T-cell (primary cell): ENCODE data around the gene RAPGEF1. TPM values are rescaled to one million over a fixed set of nuclear protein-coding genes. Genes with fewer than 3 reads are reported as not detected.
"Not testable (repeated sequence)": the region's sequence is repeated elsewhere in the genome, so short reads cannot be mapped to it uniquely, and the experiment has no call there.

Source experiments
- ATAC-seq, 4 experiments: fragments of 200-7000 bp in 3 of 4; fragments of 150-1000 bp in 1 of 4; cut with Tn5 transposase; replicated peaks in 1 of 4; 1 replicate in 3 of 4; 2 replicates in 1 of 4; pipeline ENCODE4 v1.10.0; 2021; ENCODE audit warnings: moderate library complexity in 3 of 4, mild to moderate bottlenecking in 2 of 4, moderate number of reproducible peaks in 1 of 4
- CTCF ChIA-PET, 2 donors: fragments of 300-600 bp; sonication (Branson Sonifier 250); formaldehyde crosslinking; loops; one replicate each; lab custom pipeline; 2022; ENCODE audit warnings: antibody characterized with exemption in 2 of 2; lab: Charles Lee
- POLR2A ChIA-PET, 2 donors: fragments of 300-600 bp; sonication (Branson Sonifier 250); formaldehyde crosslinking; loops; one replicate each; lab custom pipeline; 2022; ENCODE audit warnings: antibody characterized with exemption in 2 of 2; lab: Charles Lee
- DNase-seq, 35 experiments: peaks; one replicate each; pipeline versions ENCODE4 v3.0.0 to v3.0.0-alpha.2; 2013 to 2023
- H3K27ac ChIP-seq: one replicate; pipeline ENCODE4 v1.5.1; 2013; ENCODE audit warnings: low read length
- H3K27me3 ChIP-seq, 2 experiments: replicated peaks in 1 of 2; 1 replicate in 1 of 2; 2 replicates in 1 of 2; pipeline versions ENCODE4 v1.6.1 to v1.7.0; 2013; ENCODE audit warnings: low read length in 1 of 2, mixed read lengths in 1 of 2; ENCODE audit not compliant: control insufficient read depth in 2 of 2, insufficient read depth in 2 of 2; ENCODE audit errors: extremely low read depth in 1 of 2
- H3K36me3 ChIP-seq, 2 donors: 1 replicate in 1 of 2; 2 replicates in 1 of 2; pipeline versions ENCODE4 v1.6.1 to v1.7.0; 2013; ENCODE audit warnings: low read length in 1 of 2; ENCODE audit not compliant: control insufficient read depth in 2 of 2, insufficient read depth in 1 of 2; ENCODE audit errors: extremely low read depth in 1 of 2
- H3K4me1 ChIP-seq, 2 experiments: 1 replicate in 1 of 2; 2 replicates in 1 of 2; pipeline versions ENCODE4 v1.6.1 to v1.7.0; 2013; ENCODE audit warnings: low read length in 2 of 2, mixed read lengths in 1 of 2; ENCODE audit not compliant: insufficient read depth in 2 of 2, control insufficient read depth in 1 of 2; ENCODE audit errors: extremely low read depth in 1 of 2
- H3K4me3 ChIP-seq, 2 donors: 1 replicate in 1 of 2; 2 replicates in 1 of 2; pipeline versions ENCODE4 v1.5.1 to v1.7.0; 2013; ENCODE audit warnings: mild to moderate bottlenecking in 2 of 2, low read length in 1 of 2, moderate library complexity in 1 of 2; ENCODE audit not compliant: control insufficient read depth in 1 of 2; ENCODE audit errors: extremely low read depth in 1 of 2
- H3K9me3 ChIP-seq: 2 replicates; pipeline ENCODE4 v1.7.0; 2013
- H3K27ac Mint-ChIP-seq, 2 donors: one replicate each; pipeline ENCODE4 v1.8.0; 2020 to 2021; ENCODE audit warnings: mild to moderate bottlenecking in 2 of 2, mixed read lengths in 2 of 2
- H3K27me3 Mint-ChIP-seq, 2 donors: one replicate each; pipeline ENCODE4 v1.8.0; 2021 to 2022; ENCODE audit warnings: mixed read lengths in 2 of 2
- H3K36me3 Mint-ChIP-seq: one replicate; pipeline ENCODE4 v1.8.0; 2021; ENCODE audit warnings: mixed read lengths
- H3K4me1 Mint-ChIP-seq, 3 donors: one replicate each; pipeline ENCODE4 v1.8.0; 2020 to 2022; ENCODE audit warnings: mixed read lengths in 3 of 3, mild to moderate bottlenecking in 1 of 3
- H3K4me3 Mint-ChIP-seq, 3 donors: one replicate each; pipeline ENCODE4 v1.8.0; 2020 to 2022; ENCODE audit warnings: mild to moderate bottlenecking in 3 of 3, mixed read lengths in 3 of 3, moderate library complexity in 3 of 3
- H3K9me3 Mint-ChIP-seq, 3 donors: one replicate each; pipeline ENCODE4 v1.8.0; 2020 to 2022; ENCODE audit warnings: mixed read lengths in 3 of 3
- WGBS: methylation state at CpG from one replicate; pipeline ENCODE4 v1.1.5; 2013; ENCODE audit warnings: missing lambda C conversion rate; ENCODE audit not compliant: insufficient coverage; 5-methylcytosine and 5-hydroxymethylcytosine counted together
- total RNA-seq, 35 experiments: library from RNA in 6 of 35; stranded (reverse) in 6 of 35; fragments of 120-200 nt in 1 of 35; gene quantifications; one replicate each; pipeline versions ENCODE4 v1.2.1 to v1.2.4 and lab custom pipeline; 2013 to 2026

Gene RAPGEF1
- total RNA-seq, 5 donors from 2014 or later (not counting 1 experiment from before 2014, with no cell fraction given), result 97.9 to 167 (median 139) TPM

DNA sequence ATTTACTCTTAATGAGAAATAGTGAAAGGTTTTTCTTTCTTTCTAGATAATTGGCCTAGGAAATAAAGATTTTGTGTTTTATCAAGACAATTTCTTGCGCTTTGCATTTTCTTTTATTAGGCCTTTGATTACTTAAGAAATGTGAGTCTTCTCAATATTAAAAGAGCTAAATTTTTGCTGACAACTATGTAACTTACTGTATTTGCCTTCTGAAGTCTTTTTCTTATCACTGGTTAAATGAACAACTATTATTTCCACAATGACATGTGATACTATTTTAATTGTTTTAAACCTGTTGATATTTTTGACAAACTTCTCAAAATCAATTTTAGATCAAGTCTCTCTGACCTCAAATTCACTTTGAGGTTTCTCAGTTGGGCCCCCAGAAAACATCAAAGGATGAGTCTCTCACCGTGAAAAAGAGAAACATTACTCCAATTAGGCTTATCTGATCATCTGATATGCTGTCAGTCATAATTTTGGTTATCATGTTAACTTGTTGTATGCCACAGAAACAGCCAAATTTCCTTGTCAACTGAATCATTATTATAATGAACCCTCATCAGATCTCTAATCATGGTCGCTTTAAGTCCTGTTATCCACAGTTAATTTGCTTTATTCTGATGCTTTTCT lies 48.8 kb downstream of the RAPGEF1 start:
- WGBS, result no CpG with 5 or more reads among the region's 3 CpGs
- Mint-ChIP-seq H3K27me3 (no peaks in the 10 kb centered on the region), H3K27ac (peak overlapping the region; percentile 69 to 72), H3K4me3 (peak overlapping the region; percentile 21 to 49 (median 29)), H3K36me3 (peaks cover 2% of the 10 kb centered on the region), H3K9me3 (no peaks in the 10 kb centered on the region), H3K4me1 (peaks cover 76 to 92% (median 92%) of the 10 kb centered on the region in 3 donors)
- no peaks in the 10 kb centered on the region for H3K9me3 ChIP-seq
- H3K27me3 ChIP-seq, result no peaks in the 10 kb centered on the region
- H3K4me1 ChIP-seq, result peaks cover 20 to 32% of the 10 kb centered on the region in 2 experiments
- ChIA-PET CTCF (interaction anchor here (0.5 to 2.1 kb wide), 2 partner anchors 13 to 18 kb away, joined by 3 to 7 read pairs; no protein-coding TSS in a partner anchor), POLR2A (no interaction called here)
- peaks cover 0 to 2% of the 10 kb centered on the region in 2 donors for H3K36me3 ChIP-seq
- ATAC-seq (peak; percentile 40 to 66 (median 54)), DNase-seq (peak in 1 of 35 experiments; percentile 60)
- peak overlapping the region; percentile 20 for H3K27ac ChIP-seq
- no peak overlapping the region for H3K4me3 ChIP-seq

DNA sequence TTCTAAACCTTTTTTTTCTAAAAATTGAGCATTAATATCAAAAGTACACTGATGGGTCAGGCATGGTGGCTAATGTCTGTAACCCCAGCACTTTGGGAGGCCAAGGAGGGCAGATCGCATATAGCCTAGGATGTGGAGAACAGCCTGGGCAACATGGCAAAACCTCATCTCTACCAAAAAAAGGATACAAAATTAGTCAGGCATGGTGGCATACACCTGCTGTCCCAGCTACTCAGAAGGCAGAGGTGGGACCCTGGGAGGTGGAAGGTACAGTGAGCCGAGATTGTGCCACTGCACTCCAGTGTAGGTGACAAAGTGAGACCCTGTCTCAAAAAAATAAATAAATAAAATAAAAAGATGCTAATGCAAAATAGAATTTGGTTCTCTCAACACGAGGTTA lies 49.4 kb downstream of the RAPGEF1 start:
- Histone ChIP-seq H3K27me3 (no peaks in the 10 kb centered on the region), H3K27ac (no peak overlapping the region), H3K9me3 (no peaks in the 10 kb centered on the region), H3K4me3 (no peak overlapping the region), H3K36me3 (no peaks in the 10 kb centered on the region), H3K4me1 (peaks cover 20 to 30% of the 10 kb centered on the region in 2 experiments)
- ATAC-seq, result no peak
- H3K27ac Mint-ChIP-seq, result peak overlapping the region; percentile 71 to 80
- H3K4me3 Mint-ChIP-seq, result peak overlapping the region in 2 of 3 donors; percentile 45 to 46
- no peaks in the 10 kb centered on the region for H3K27me3 Mint-ChIP-seq
- POLR2A ChIA-PET, result no interaction called here
- H3K4me1 Mint-ChIP-seq, result peaks cover 76 to 92% (median 91%) of the 10 kb centered on the region in 3 donors
- CTCF ChIA-PET, result interaction anchor here (0.5 to 0.9 kb wide), 2 partner anchors 12 to 19 kb away, joined by 3 read pairs; no protein-coding TSS in a partner anchor
- peaks cover 2% of the 10 kb centered on the region for H3K36me3 Mint-ChIP-seq
- WGBS, result no CpG with 5 or more reads among the region's 3 CpGs
- DNase-seq, result no peak
- no peaks in the 10 kb centered on the region for H3K9me3 Mint-ChIP-seq

- ATAC-seq, result no peak
- no peak overlapping the region for H3K27ac ChIP-seq
- DNase-seq, result no peak
- POLR2A ChIA-PET, result no interaction called here
- no peaks in the 10 kb centered on the region for H3K36me3 ChIP-seq
- H3K27me3 Mint-ChIP-seq, result no peaks in the 10 kb centered on the region
- no peak overlapping the region for H3K4me3 Mint-ChIP-seq
- CTCF ChIA-PET, result no interaction called here
- H3K4me1 ChIP-seq, result peaks cover 20 to 23% of the 10 kb centered on the region in 2 experiments
- H3K27me3 ChIP-seq, result no peaks in the 10 kb centered on the region
- H3K9me3 ChIP-seq, result no peaks in the 10 kb centered on the region
- no peaks in the 10 kb centered on the region for H3K9me3 Mint-ChIP-seq
- no CpG with 5 or more reads among the region's 3 CpGs for WGBS
- peaks cover 67 to 91% (median 89%) of the 10 kb centered on the region in 3 donors for H3K4me1 Mint-ChIP-seq
- H3K36me3 Mint-ChIP-seq, result peaks cover 8% of the 10 kb centered on the region
- no peak overlapping the region for H3K27ac Mint-ChIP-seq
- H3K4me3 ChIP-seq, result no peak overlapping the region
Observed at GRCh38 chr9:131688377-131688776, 51.5 kb downstream of the RAPGEF1 start.

- Mint-ChIP-seq H3K27me3 (no peaks in the 10 kb centered on the region), H3K4me1 (peaks cover 63 to 87% (median 87%) of the 10 kb centered on the region in 3 donors), H3K9me3 (no peaks in the 10 kb centered on the region), H3K36me3 (peaks cover 8% of the 10 kb centered on the region), H3K4me3 (no peak overlapping the region), H3K27ac (peak overlapping the region; percentile 65 to 71)
- no peak for ATAC-seq
- Histone ChIP-seq H3K27me3 (no peaks in the 10 kb centered on the region), H3K36me3 (no peaks in the 10 kb centered on the region), H3K4me3 (no peak overlapping the region), H3K27ac (no peak overlapping the region), H3K9me3 (no peaks in the 10 kb centered on the region), H3K4me1 (peaks cover 4 to 17% of the 10 kb centered on the region in 2 experiments)
- DNase-seq, result no peak
- no CpG with 5 or more reads among the region's 15 CpGs for WGBS
- ChIA-PET CTCF (no interaction called here), POLR2A (no interaction called here)
Observed at GRCh38 chr9:131685753-131686706, 53.8 kb downstream of the RAPGEF1 start.

- peaks cover 16% of the 10 kb centered on the region for H3K36me3 Mint-ChIP-seq
- H3K9me3 Mint-ChIP-seq, H3K9me3 ChIP-seq, H3K27ac ChIP-seq, ATAC-seq, H3K4me3 Mint-ChIP-seq, H3K27ac Mint-ChIP-seq, H3K27me3 ChIP-seq, H3K27me3 Mint-ChIP-seq, DNase-seq, POLR2A ChIA-PET, H3K4me3 ChIP-seq, H3K36me3 ChIP-seq: not testable (repeated sequence)
- peaks cover 72 to 93% (median 89%) of the 10 kb centered on the region in 3 donors for H3K4me1 Mint-ChIP-seq
- CTCF ChIA-PET, result interaction anchor here in 1 of 2 donors (0.6 kb wide), 1 partner anchor 11 kb away, joined by 3 read pairs; no protein-coding TSS in a partner anchor
- H3K4me1 ChIP-seq, result peaks cover 5 to 26% of the 10 kb centered on the region in 2 experiments
- 100% methylated on average over 1 of the region's 4 CpGs for WGBS
Observed at GRCh38 chr9:131683094-131683493, 56.8 kb downstream of the RAPGEF1 start.

- H3K4me3 Mint-ChIP-seq, result no peak overlapping the region
- POLR2A ChIA-PET, result interaction anchor here in 1 of 2 donors (1.6 kb wide), 1 partner anchor 26 kb away, joined by 4 read pairs; no protein-coding TSS in a partner anchor
Observed at GRCh38 chr9:131682261-131682660, 57.6 kb downstream of the RAPGEF1 start.

More at GRCh38 chr9:131682261-131682660, 57.6 kb downstream of the RAPGEF1 start:
- DNase-seq, result no peak
- no peaks in the 10 kb centered on the region for H3K27me3 ChIP-seq
- peaks cover 16% of the 10 kb centered on the region for H3K36me3 Mint-ChIP-seq
- H3K27ac Mint-ChIP-seq, result peak overlapping the region; percentile 45 to 72
- no peaks in the 10 kb centered on the region for H3K9me3 ChIP-seq
- no peaks in the 10 kb centered on the region for H3K9me3 Mint-ChIP-seq
- CTCF ChIA-PET, result interaction anchor here in 1 of 2 donors (0.9 kb wide), 1 partner anchor 29 kb away, joined by 5 read pairs; no protein-coding TSS in a partner anchor
- no peak overlapping the region for H3K4me3 ChIP-seq
- peaks cover 13 to 32% of the 10 kb centered on the region in 2 experiments for H3K4me1 ChIP-seq
- H3K27ac ChIP-seq, result no peak overlapping the region
- H3K4me1 Mint-ChIP-seq, result peaks cover 75 to 93% (median 89%) of the 10 kb centered on the region in 3 donors
- 78% methylated on average over 11 of the region's 11 CpGs for WGBS
- ATAC-seq, result no peak
- H3K36me3 ChIP-seq, result no peaks in the 10 kb centered on the region
- no peaks in the 10 kb centered on the region for H3K27me3 Mint-ChIP-seq
